GM21381 (cell line): ENCODE measurements around the gene ASCL2.
"Not testable (repeated sequence)": the region's sequence is repeated elsewhere in the genome, so short reads cannot be mapped to it uniquely, and the experiment has no call there.

ENCODE experiments used
- ATAC-seq: cut with Tn5 transposase; IDR thresholded peaks from one replicate; pipeline ENCODE4 v1.9.1; 2021; ENCODE audit warnings: mild to moderate bottlenecking, moderate library complexity; ENCODE audit not compliant: unreplicated experiment

Gene ASCL2

DNA sequence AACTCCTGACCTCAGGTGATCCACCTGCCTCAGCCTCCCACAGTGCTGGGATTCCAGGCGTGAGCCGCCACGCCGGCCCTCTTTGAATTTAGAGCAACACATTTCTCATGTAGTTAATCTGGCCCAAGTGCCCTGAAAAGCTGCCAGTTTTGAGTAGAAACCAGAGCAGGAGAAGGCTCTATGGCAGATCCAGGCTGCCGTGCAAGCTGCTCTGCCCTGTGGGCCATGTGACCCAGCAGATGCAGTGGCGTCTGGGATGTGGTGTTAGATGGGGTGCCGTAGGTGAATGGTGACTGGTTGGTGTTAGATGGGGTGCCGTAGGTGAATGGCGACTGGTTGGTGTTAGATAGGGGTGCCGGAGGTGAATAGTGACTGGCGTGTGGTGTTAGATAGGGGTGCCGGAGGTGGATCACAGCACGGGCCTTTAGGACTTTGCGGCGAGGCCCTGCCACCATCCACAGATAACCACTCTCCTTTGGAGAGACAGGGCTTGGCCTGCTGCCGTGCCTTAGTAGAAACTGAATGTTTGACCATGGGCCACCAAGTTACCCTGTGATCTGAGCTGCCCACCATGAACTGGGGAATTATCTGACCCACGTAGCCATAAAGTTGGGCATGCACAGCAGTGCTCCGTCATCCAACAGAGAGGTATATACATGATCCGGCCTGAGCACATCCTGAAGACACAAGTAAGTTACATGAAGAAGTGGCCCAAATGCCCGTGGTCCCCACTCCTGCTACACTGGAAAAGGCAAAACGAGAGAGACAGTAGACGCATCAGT lies 32.7 kb downstream of the ASCL2 start:
- no peak for ATAC-seq

DNA sequence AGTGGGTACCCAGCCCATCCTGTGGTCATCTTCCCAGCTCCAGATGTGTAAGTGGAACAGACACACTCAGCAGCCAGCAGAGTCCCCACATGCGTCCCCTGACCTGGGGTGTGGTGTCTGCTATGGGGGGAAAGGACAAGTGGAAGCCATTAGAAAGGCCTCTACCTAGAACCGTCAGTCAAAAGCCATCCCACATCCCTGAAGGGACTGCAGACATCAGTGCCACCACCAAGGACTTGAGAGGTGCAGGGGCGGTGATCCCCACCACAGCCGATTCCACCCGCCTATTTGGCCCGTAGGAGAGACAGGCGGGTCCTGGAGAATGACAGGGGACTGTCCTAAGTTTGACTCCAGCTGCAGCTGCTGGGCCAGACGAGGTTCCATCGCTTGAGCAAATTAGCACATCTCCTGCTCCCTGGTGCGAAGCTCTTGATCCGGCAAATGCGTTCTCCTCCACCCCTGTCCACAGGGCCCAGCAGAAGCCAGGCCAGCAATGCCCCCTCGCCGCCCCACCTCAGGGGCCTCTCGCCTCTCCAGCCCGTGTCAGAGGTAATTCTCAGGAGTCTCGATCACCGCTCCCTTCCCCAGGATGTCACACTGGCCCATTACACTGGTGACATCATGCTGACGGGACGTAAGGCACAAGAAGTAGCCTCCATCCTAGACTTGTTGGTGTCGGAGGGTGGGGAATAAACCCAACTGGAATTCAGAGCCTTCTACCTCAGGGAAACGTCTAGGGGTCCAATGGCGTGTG lies 33.8 kb downstream of the ASCL2 start:
- not testable (repeated sequence) for ATAC-seq

DNA sequence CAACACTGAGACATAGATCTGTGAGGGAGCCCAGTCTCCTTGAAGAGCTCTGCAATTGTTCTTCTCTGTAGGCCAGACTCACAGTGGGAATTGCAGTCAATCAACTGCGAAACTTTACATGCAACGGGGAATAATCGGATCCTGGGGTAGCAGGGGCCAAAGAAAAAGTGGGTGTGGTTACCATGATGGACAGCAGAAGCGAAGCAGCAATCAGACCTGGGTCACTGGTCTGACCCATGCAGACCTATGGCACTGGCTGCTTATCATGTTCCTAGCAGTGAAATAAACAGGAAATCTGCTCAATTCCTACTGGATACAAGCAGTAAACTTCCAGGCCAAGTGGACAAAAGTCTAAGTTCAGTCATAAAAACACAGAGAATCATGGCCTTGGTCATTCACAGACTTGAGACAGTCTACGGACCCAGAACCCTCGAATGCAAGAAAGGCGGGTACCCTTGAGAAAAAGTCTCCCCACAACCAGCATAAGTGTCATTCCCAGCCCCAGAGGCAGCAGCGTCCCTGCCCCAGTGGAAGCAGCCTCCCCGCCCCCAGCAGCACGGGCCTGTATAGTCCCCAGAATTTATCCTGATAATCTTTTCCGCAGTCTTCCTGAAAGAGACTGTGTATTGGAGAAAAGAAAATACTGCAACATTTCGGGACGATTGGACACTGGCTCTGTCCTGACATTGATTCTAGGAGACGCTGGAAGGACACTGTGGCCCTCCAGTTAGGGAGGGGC lies 34.6 kb downstream of the ASCL2 start:
- no peak for ATAC-seq

DNA sequence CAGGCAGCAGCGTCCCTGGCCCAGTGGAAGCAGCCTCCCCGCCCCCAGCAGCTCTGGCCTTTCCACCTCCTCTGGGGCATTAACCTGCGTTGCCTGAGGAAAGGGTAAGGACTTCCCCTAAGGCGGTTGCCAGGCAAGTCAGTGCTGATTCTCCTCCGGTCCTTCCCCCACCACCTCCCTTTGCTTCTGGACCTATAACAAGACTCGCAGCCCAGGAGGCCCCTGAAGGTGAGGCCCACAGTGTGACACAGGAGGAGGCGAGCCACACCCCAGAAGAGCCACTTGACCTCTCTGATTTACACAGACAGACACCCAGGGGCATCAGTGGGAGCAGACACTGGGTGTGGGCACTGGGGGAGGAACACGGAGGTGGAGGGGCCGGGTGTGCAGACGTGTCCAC lies 35.4 kb downstream of the ASCL2 start:
- ATAC-seq: no peak

DNA sequence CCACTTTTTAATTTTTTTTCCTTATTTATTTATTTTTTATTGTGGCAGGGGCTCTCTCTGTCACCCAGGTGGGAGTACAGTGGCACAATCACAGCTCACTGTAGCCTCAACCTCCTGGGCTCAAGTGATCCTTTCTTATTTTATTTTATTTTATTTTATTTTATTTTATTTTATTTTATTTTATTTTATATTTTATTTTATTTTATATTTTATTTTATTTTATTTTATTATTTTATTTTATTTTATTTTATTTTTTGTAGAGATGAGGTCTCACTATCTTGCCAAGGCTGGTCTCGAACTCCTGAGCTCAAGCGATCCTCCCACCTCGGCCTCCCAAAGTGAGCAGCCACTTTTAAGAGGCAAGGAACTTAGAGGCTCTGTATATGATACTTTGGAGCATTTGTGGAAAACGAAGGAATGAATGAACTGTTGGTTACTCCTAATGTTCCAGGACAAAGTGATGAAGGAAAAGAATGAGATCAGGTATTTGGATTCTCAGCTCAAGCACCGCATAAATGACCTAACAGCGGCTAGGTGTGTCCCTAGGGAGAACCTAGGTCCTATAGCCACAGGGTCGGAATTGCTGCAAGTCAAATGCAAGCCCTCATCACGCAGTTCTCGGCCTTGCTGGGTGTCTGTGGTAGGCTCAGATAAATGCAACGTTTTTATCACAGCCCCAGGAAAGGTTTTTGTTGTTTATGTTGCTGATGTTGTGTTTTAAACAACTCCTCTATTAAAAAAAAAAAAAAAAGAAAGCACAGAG lies 36.5 kb downstream of the ASCL2 start:
- ATAC-seq: no peak

DNA sequence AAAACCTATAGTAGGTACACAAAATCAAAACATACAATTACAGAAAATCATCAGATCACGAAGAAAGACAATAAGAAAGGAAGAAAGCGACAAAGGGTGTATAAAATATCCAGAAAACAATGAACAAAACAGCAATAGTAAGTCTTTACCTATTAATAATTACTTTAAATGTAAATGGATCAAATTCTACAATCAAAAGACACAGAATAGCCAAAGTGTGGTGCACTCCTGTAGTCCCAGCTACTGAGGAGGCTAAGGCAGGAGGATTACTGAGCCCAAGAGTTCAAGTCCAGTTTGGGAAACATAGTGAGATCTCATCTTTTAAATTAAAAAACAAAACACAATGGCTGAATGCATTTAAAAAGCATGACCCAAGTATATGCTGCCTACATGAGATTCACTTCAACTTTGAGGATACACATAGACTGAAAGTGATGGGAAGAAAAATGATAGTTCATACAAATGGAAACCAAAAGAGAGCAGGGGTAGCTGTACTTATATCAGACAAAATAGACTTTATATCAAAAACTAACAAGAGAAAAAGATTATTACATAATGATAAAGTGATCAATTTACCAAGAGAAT lies 40.6 kb downstream of the ASCL2 start:
- no peak for ATAC-seq

DNA sequence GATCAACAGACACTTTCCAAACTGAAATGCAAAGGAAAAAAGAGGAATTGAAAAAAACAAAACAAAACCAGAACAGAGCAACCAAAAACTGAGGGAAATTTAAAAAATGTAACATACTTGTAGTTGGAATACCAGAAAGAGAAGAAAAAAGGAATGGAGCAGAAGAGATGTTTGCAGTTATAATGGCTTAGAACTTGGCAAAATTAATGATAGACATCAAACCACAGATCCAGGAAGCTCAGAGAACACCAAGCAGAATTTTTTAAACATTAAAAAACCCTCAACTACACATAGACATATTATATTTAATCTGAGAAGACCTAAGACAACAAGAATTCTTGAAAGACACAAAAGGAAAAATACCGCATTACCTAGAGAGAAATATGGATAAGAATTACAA lies 46.1 kb downstream of the ASCL2 start:
- ATAC-seq: no peak

DNA sequence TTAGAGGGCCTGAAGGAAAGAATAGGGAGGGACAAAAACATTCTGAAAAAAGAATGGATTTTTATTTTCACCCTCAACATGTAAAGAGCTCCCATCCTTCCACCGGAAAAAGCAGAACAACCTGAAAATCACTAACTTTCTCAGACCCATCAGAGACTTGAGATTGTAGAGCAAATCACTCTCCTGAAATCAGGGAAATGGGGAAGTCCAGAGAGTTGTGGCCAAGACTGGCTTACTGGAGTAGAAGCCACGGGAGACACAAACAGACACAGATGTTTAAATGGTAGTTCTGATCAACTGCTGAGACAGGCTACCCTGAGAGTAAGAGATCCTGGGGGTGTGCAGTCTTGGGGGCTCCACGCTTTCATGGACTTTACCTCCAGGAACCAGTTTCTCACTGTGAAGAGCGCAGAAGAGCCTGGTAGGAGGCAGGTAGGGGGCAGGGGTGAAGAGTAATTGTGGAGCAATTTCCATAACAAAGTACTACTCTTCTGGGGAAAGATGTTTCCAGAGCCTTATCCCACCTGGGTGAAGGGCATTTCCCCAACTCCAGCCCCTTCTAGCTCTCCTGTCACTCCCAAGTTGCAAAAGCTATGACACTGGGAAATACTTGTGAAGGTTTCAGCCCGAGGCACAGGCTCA lies 47.1 kb downstream of the ASCL2 start:
- no peak for ATAC-seq

DNA sequence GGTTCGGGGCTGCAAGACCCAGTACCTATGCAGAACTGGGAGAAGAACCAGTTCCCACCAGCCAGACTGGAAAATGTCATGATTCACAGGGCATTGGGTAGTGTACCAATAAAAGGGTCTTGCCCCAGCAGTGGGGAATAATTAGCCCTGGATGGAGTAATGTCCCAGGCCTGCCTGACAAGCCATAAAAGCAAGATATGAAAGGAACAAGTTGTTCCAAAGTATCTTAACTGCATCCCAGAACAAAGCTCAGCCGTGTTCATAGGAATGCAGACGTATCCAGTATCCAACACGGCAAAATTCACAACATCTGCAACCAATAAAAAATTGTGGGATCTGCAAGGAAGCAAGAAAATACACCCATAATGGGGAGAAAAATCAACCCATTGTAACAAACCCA lies 47.9 kb downstream of the ASCL2 start:
- no peak for ATAC-seq

DNA sequence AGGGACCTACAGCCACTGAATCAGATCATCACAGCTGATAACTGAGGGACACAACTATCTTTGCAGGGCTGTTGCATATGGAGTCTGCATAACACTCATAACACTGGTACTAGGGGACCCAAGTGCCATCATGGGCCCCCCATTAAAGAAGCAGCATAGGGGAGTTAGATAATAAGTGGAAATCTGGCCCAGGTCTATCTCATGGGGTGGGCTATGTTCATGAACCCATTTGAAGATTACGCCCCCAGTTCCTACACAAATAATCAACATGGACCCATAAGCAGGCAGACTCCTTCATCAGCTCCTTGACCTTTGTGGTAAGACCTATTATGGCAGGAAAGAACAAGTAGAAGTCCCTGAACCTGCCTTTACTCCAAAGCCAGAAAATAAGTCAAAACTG lies 48.8 kb downstream of the ASCL2 start:
- no peak for ATAC-seq

DNA sequence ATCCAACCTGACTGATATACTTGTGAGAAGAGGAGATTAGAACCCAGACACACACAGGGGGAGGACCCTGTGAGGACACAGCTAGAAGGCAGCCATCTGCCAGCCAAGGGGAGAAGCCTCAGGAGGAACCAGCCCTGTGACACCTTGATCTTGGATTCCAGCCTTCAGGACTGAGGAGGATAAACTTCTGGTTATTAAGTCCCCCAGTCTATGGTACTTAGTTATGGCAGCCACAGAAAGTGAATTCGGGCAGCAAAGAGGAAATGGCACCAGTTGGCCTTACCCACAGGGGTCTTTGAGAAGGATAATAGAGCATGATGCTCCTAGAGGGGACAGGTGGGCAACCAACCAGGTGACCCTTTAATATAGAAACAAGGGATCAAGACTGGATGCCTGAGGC lies 49.4 kb downstream of the ASCL2 start:
- no peak for ATAC-seq

DNA sequence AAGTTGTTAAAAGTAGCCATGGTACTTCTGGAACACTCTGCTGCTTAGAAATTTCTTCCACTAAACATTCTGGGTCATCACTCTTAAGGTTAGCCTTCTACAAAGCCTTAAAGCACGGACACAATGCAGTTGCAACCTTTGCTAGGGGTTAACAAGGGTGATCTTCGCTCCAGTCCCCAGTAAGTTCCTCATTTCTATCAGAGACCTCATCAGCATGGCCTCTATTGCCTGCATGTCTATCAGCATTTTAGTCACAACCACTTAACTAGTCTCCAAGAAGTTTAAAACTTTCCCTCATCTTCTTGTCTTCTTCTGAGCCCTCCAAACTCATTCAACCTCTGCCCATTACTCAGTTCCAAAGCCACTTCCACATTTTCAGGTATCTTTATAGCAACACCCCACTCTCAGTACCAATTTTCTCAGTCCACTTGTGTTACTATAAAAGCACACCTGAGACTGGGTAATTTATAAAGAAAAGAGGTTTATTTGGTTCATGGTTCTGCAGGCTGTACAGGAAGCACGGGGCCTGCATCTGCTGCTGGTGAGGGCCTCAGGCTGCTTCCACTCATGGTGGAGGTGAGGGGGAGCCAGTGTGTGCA lies 50.1 kb downstream of the ASCL2 start:
- no peak for ATAC-seq

DNA sequence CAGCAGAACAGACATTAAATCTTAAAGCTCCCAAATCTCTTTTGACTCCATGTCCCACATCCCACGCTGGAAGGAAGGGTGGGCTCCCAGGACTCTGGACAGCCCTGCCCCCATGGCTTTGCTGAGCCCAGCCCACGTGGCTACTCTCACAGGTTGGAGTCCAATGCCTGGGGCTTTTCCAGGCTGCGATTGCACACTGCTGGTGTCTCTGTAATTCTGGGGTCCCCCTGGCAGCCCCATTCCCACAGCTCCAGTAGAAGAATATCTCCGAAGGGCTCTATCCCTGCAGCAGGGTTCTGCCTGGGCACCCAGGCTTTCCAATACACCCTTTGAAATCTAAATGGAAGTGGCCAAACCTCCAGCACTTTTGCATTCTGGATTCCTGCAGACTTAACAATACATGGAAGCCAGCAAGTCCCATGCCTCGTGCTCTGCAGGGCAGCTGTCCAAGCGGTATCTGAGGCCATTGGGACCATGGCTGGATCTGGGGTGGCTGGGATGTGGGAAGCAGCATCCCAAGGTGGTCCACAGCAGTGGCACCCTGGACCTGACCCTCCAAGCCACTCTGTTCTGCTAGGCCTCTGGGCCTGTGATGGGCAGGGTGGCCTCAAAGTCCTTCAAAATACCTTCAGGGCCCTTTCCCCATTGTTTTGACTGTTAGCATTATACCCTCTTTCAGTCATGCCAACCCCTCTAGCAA lies 50.9 kb downstream of the ASCL2 start:
- no peak for ATAC-seq
